ENCODE data around the gene PER1. TPM values are rescaled to one million over a fixed set of nuclear protein-coding genes. Genes with fewer than 3 reads are reported as not detected.

PER1 gene
- total and polyA plus RNA-seq, 9 of the 15 experiments (the other 6 are each of a cell fraction or from before 2014, with no cell fraction given): 0.13 to 26.0 (median 3.4) TPM

DNA sequence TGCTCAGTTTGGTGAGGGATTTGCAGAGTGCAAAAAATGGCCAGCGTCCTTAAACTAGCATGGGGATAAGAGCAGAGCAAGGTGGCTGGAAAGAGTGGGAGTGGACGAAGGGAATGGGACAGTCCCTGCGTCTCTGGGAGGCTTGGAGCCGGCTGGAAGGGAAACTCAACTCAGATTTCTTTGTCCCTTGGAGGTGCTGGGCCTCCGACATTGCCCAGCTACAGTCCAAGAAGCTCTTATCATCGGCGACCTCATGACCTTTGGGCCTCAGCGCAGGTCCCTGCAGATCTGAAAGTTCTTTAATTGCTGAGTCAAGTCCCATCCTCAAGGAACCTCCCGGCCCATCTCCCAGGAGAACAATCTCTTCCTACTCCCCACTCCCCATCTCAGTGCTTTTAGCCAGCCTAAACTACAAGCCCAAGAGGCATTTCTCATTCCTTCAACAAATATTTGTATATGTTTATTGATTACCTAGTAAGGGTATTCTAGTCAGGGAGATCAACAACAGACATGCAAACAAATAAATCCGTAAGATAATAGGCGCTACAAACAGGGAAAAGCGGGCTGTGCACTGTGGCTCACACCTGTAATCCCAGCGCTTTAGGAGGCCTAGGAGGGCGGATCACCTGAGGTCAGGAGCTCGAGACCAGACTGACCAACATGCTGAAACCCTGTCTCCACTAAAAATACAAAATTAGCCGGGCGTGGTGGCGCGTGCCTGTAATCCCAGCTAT, 25.0 kb upstream of the PER1 start (continued):
- TF ChIP-seq CXXC5 (CRISPR knock-in tag; IDR thresholded peaks at IDR 0.05) (peak; percentile 23; the same call in 1 of the 2 replicates), ZNF24 (IDR thresholded peaks at IDR 0.05) (no peak), LEF1 (IDR thresholded peaks at IDR 0.05) (no peak), ZNF347 (CRISPR knock-in tag; IDR thresholded peaks at IDR 0.05; ENCODE audit: low read depth) (no peak), ZNF644 (tag; IDR thresholded peaks at IDR 0.05; ENCODE audit: low read depth) (no peak), TCF3 (CRISPR knock-in tag; IDR thresholded peaks at IDR 0.05) (no peak), SPI1 (IDR thresholded peaks at IDR 0.05; ENCODE audit: borderline replicate concordance, low read depth, low read length) (no peak), ZNF224 (CRISPR knock-in tag; IDR thresholded peaks at IDR 0.05) (no peak)
- TF ChIP-seq, protein P1, sequence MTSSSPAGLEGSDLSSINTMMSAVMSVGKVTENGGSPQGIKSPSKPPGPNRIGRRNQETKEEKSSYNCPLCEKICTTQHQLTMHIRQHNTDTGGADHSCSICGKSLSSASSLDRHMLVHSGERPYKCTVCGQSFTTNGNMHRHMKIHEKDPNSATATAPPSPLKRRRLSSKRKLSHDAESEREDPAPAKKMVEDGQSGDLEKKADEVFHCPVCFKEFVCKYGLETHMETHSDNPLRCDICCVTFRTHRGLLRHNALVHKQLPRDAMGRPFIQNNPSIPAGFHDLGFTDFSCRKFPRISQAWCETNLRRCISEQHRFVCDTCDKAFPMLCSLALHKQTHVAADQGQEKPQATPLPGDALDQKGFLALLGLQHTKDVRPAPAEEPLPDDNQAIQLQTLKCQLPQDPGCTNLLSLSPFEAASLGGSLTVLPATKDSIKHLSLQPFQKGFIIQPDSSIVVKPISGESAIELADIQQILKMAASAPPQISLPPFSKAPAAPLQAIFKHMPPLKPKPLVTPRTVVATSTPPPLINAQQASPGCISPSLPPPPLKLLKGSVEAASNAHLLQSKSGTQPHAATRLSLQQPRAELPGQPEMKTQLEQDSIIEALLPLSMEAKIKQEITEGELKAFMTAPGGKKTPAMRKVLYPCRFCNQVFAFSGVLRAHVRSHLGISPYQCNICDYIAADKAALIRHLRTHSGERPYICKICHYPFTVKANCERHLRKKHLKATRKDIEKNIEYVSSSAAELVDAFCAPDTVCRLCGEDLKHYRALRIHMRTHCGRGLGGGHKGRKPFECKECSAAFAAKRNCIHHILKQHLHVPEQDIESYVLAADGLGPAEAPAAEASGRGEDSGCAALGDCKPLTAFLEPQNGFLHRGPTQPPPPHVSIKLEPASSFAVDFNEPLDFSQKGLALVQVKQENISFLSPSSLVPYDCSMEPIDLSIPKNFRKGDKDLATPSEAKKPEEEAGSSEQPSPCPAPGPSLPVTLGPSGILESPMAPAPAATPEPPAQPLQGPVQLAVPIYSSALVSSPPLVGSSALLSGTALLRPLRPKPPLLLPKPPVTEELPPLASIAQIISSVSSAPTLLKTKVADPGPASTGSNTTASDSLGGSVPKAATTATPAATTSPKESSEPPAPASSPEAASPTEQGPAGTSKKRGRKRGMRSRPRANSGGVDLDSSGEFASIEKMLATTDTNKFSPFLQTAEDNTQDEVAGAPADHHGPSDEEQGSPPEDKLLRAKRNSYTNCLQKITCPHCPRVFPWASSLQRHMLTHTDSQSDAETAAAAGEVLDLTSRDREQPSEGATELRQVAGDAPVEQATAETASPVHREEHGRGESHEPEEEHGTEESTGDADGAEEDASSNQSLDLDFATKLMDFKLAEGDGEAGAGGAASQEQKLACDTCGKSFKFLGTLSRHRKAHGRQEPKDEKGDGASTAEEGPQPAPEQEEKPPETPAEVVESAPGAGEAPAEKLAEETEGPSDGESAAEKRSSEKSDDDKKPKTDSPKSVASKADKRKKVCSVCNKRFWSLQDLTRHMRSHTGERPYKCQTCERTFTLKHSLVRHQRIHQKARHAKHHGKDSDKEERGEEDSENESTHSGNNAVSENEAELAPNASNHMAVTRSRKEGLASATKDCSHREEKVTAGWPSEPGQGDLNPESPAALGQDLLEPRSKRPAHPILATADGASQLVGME (CRISPR knock-in tag; IDR thresholded peaks at IDR 0.05): no peak
- TF ChIP-seq, protein P2, sequence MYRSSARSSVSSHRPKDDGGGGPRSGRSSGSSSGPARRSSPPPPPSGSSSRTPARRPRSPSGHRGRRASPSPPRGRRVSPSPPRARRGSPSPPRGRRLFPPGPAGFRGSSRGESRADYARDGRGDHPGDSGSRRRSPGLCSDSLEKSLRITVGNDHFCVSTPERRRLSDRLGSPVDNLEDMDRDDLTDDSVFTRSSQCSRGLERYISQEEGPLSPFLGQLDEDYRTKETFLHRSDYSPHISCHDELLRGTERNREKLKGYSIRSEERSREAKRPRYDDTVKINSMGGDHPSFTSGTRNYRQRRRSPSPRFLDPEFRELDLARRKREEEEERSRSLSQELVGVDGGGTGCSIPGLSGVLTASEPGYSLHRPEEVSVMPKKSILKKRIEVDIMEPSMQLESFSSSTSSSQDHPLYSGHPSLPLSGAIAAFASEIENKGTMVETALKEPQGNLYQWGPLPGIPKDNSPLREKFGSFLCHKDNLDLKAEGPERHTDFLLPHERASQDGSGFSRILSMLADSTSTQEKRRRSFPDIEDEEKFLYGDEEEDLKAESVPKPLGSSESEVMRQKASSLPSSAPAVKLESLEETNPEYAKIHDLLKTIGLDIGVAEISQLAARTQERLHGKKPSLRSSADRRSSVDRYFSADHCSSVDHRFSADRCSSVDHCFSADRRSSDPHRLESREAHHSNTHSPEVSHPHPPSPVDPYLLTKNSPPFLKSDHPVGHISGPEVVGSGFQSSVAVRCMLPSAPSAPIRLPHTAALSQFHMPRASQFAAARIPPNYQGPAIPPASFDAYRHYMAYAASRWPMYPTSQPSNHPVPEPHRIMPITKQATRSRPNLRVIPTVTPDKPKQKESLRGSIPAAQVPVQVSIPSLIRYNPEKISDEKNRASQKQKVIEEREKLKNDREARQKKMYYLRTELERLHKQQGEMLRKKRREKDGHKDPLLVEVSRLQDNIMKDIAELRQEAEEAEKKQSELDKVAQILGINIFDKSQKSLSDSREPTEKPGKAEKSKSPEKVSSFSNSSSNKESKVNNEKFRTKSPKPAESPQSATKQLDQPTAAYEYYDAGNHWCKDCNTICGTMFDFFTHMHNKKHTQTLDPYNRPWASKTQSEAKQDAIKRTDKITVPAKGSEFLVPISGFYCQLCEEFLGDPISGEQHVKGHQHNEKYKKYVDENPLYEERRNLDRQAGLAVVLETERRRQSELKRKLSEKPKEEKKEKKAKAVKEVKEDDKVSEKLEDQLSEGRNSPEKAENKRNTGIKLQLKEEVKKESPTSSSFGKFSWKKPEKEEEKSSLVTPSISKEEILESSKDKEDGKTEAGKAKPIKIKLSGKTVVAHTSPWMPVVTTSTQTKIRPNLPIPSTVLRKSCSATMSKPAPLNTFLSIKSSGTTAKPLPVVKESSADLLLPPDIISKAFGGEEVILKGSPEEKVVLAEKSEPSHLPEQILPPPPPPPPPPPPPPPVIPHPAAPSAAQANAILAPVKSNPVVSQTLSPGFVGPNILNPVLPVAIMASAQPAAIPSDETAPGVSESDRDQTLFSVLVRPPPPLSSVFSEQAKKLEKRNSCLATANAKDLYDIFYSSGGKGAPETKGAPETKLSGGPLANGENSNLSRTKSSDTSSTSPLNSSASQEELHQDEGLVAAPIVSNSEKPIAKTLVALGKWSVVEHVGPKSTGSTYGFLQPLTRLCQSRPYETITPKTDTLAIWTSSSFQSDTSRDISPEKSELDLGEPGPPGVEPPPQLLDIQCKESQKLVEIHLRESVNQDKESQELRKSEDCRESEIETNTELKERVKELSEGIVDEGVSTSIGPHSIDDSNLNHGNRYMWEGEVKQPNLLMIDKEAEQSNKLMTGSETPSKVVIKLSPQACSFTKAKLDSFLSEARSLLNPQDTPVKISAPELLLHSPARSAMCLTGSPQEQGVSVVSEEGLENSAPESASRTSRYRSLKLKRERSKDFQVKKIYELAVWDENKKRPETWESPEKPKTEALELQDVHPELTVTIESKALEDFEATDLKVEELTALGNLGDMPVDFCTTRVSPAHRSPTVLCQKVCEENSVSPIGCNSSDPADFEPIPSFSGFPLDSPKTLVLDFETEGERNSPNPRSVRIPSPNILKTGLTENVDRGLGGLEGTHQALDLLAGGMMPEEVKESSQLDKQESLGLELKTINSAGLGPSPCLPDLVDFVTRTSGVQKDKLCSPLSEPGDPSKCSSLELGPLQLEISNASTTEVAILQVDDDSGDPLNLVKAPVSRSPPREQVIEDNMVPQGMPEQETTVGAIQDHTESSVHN (IDR thresholded peaks at IDR 0.05; ENCODE audit: borderline replicate concordance in 1 of 2, low read depth in 1 of 2): no peak

Measured in K562 (cell line).